OCI-LY1 (cell line): ENCODE results near the gene MAP4K3.

Experiments
- H2AFZ ChIP-seq: fragments of 200-600 bp; sonication (generic), shearing (Covaris generic); 2 replicates; pipeline ENCODE4 v1.6.0; 2014; ENCODE audit warnings: antibody characterized with exemption, mild to moderate bottlenecking, low read length
- H3F3A ChIP-seq: fragments of 200-600 bp; sonication (generic), shearing (Covaris generic); 2 replicates; pipeline ENCODE4 v1.6.0; 2014; ENCODE audit warnings: mild to moderate bottlenecking, antibody characterized with exemption, low read length, moderate library complexity; ENCODE audit not compliant: insufficient read depth
- H3K27ac ChIP-seq: fragments of 200-600 bp; sonication (generic); 2 replicates; pipeline ENCODE4 v1.5.1; 2014; ENCODE audit warnings: low read length, mixed run types, mild to moderate bottlenecking, low read depth; ENCODE audit not compliant: poor library complexity, severe bottlenecking
- H3K27me3 ChIP-seq: fragments of 200-600 bp; sonication (generic); 2 replicates; pipeline ENCODE4 v1.6.0; 2014; ENCODE audit warnings: antibody characterized with exemption, mild to moderate bottlenecking, low read length, moderate library complexity; ENCODE audit not compliant: insufficient read depth
- H3K36me3 ChIP-seq: fragments of 200-600 bp; sonication (generic); 2 replicates; pipeline ENCODE4 v1.6.1; 2014; ENCODE audit warnings: mild to moderate bottlenecking, antibody characterized with exemption, low read length, moderate library complexity, mixed read lengths; ENCODE audit not compliant: insufficient read depth
- H3K4me1 ChIP-seq: fragments of 200-600 bp; sonication (generic); 2 replicates; pipeline ENCODE4 v1.5.1; 2014; ENCODE audit warnings: mild to moderate bottlenecking, low read length, moderate library complexity; ENCODE audit not compliant: insufficient read depth, severe bottlenecking
- H3K4me2 ChIP-seq: fragments of 200-600 bp; sonication (generic), shearing (Covaris generic); 2 replicates; pipeline ENCODE4 v1.6.1; 2014; ENCODE audit warnings: low read length
- H3K4me3 ChIP-seq: fragments of 200-600 bp; sonication (generic); 2 replicates; pipeline ENCODE4 v1.5.1; 2014; ENCODE audit warnings: low read length, low read depth, mild to moderate bottlenecking, mixed read lengths; ENCODE audit not compliant: poor library complexity, severe bottlenecking
- H3K79me2 ChIP-seq: fragments of 200-600 bp; shearing (Covaris generic); 2 replicates; pipeline ENCODE4 v1.6.1; 2016; ENCODE audit warnings: mixed run types, low read length, mixed read lengths; ENCODE audit not compliant: insufficient read depth
- H3K9ac ChIP-seq: fragments of 200-600 bp; sonication (generic), shearing (Covaris generic); 2 replicates; pipeline ENCODE4 v1.6.1; 2014; ENCODE audit warnings: mild to moderate bottlenecking, low read length, mixed read lengths
- H3K9me2 ChIP-seq: fragments of 200-600 bp; sonication (generic), shearing (Covaris generic); 2 replicates; pipeline ENCODE4 v1.6.1; 2014; ENCODE audit warnings: low read depth, mild to moderate bottlenecking, low read length, mixed read lengths
- H3K9me3 ChIP-seq: fragments of 200-600 bp; shearing (Covaris generic); 2 replicates; pipeline ENCODE4 v1.6.1; 2014; ENCODE audit warnings: low read length, mixed read lengths
- H4K20me1 ChIP-seq: fragments of 200-600 bp; sonication (generic), shearing (Covaris generic); 2 replicates; pipeline ENCODE4 v1.6.0; 2016; ENCODE audit warnings: mild to moderate bottlenecking, low read length; ENCODE audit not compliant: insufficient read depth
- CTCF ChIP-seq: fragments of 200-600 bp; sonication (generic), shearing (Covaris generic); IDR thresholded peaks from 2 replicates; pipeline ENCODE4 v1.5.1; 2017; ENCODE audit warnings: mild to moderate bottlenecking, antibody characterized with exemption, low read length, moderate library complexity, mixed read lengths
- EZH2 ChIP-seq: fragments of 200-600 bp; sonication (generic), shearing (Covaris generic); IDR thresholded peaks from 2 replicates; pipeline ENCODE4 v1.8.0; 2017; ENCODE audit warnings: borderline replicate concordance, mixed run types, mild to moderate bottlenecking, antibody characterized with exemption, low read length, moderate library complexity, mixed read lengths

The MAP4K3 gene

GRCh38 chr2:39432701-39433100, 4.4 kb downstream of the MAP4K3 start:
- no peak overlapping the region for H3K4me3 ChIP-seq
- H3K9ac ChIP-seq = no peak overlapping the region
- H3K9me3 ChIP-seq = no peaks in the 10 kb centered on the region
- H3K27me3 ChIP-seq = no peaks in the 10 kb centered on the region
- peaks cover 67% of the 10 kb centered on the region for H3K79me2 ChIP-seq
- H4K20me1 ChIP-seq = no peaks in the 10 kb centered on the region
- no peak for TF ChIP-seq EZH2
- no peak for TF ChIP-seq CTCF
- no peak overlapping the region for H3K4me2 ChIP-seq
- H3K9me2 ChIP-seq = no peaks in the 10 kb centered on the region
- peaks cover 50% of the 10 kb centered on the region for H3K4me1 ChIP-seq
- H2AFZ ChIP-seq = no peak overlapping the region
- peaks cover 3% of the 10 kb centered on the region; the same call in 1 of the 2 replicates for H3K36me3 ChIP-seq
- H3F3A ChIP-seq = no peaks in the 10 kb centered on the region
- no peak overlapping the region for H3K27ac ChIP-seq

- Histone ChIP-seq H3K79me2 (peaks cover 76% of the 10 kb centered on the region), H4K20me1 (no peaks in the 10 kb centered on the region), H3K36me3 (peaks cover 3% of the 10 kb centered on the region; the same call in 1 of the 2 replicates), H2AFZ (no peak overlapping the region), H3K9ac (no peak overlapping the region), H3F3A (no peaks in the 10 kb centered on the region), H3K27ac (no peak overlapping the region), H3K9me3 (no peaks in the 10 kb centered on the region), H3K9me2 (no peaks in the 10 kb centered on the region), H3K4me3 (no peak overlapping the region), H3K4me1 (peaks cover 58% of the 10 kb centered on the region), H3K4me2 (no peak overlapping the region), H3K27me3 (no peaks in the 10 kb centered on the region)
- TF ChIP-seq EZH2 = no peak
- TF ChIP-seq CTCF = no peak
Observed at GRCh38 chr2:39431592-39432316, 5.3 kb downstream of the MAP4K3 start.

GRCh38 chr2:39429746-39430145, 7.3 kb downstream of the MAP4K3 start:
- no peaks in the 10 kb centered on the region for H3K9me3 ChIP-seq
- H4K20me1 ChIP-seq = no peaks in the 10 kb centered on the region
- peaks cover 60% of the 10 kb centered on the region for H3K4me1 ChIP-seq
- no peaks in the 10 kb centered on the region for H3K9me2 ChIP-seq
- no peak overlapping the region for H3K9ac ChIP-seq
- H3F3A ChIP-seq = no peaks in the 10 kb centered on the region
- no peak overlapping the region for H3K4me2 ChIP-seq
- no peak overlapping the region for H2AFZ ChIP-seq
- no peak overlapping the region for H3K4me3 ChIP-seq
- H3K79me2 ChIP-seq = peaks cover 78% of the 10 kb centered on the region
- TF ChIP-seq EZH2 = no peak
- no peak for TF ChIP-seq CTCF
- H3K27ac ChIP-seq = no peak overlapping the region
- no peaks in the 10 kb centered on the region for H3K27me3 ChIP-seq
- peaks cover 3% of the 10 kb centered on the region; the same call in 1 of the 2 replicates for H3K36me3 ChIP-seq
